Keratinocyte (primary cell): ENCODE results near the gene NDOR1.

Experiments
- CTCF ChIP-seq, 3 experiments: IDR thresholded peaks in 1 of 3; conservative IDR thresholded peaks in 1 of 3; optimal IDR thresholded peaks in 1 of 3; 2 replicates in 2 of 3; 3 replicates in 1 of 3; pipeline versions ENCODE3 to v1.5.1; 2011; ENCODE audit warnings: low read length in 3 of 3, mild to moderate bottlenecking in 3 of 3, moderate library complexity in 2 of 3, control low read depth in 1 of 3, inconsistent platforms in 1 of 3; ENCODE audit not compliant: insufficient read depth in 2 of 3; ENCODE audit errors: extremely low read depth in 1 of 3
- EZH2 ChIP-seq: IDR thresholded peaks from one replicate; pipeline ENCODE4 v1.6.1; 2012; ENCODE audit warnings: inconsistent platforms, mild to moderate bottlenecking, low read length, moderate library complexity

- peak in 1 of 3 experiments; percentile 30 for TF ChIP-seq CTCF (optimal IDR thresholded peaks at IDR 0.05 in 1 of 3, IDR thresholded peaks at IDR 0.05 in 1 of 3, conservative IDR thresholded peaks at IDR 0.05 in 1 of 3; ENCODE audit: extremely low read depth in 1 of 3, insufficient read depth in 2 of 3, low read length in 3 of 3)
- TF ChIP-seq EZH2 = peak; percentile 72
Observed at GRCh38 chr9:137162505-137163364, 42.8 kb upstream of the NDOR1 start.
